ENCODE data around the gene ATG3. TPM values are rescaled to one million over a fixed set of nuclear protein-coding genes. Genes with fewer than 3 reads are reported as not detected.

ATG3 gene
- 54.6 and 55.2 TPM in 2 replicates for total RNA-seq (2014; rRNA removed; shearing (Covaris generic))

DNA sequence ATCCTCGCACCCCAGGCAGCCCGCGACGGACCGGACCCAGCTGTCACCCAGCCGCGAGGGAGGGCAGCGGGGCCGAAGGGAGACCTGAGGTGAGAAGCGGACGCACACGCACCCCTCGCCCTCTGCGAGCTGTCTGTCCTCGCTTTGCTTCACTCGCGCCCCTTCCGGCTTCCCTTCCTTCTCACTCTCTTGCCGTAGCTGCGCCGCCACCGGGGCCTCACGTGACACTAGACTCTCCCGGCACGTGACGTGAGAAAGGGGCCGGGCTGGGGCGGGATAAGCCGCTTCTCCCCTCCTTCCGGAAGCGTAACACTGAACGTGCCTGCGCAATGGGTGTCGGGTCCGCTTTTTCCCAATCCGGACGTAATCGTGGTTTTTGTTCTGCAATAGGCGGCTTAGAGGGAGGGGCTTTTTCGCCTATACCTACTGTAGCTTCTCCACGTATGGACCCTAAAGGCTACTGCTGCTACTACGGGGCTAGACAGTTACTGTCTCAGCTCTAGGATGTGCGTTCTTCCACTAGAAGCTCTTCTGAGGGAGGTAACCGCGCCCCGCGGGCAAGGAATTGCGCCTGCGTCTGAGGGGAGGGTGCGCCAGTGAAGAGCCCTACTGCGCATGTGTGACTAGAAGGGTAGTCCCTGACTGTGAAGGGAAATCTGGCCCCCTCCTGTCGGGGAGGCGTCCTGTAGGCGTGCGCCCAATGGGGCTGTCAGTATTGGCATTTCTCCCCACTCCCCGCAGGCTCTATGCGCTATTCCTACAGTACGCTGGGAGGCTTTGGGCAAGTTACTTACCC is at the start of gene ATG3, which contains the start of gene SLC35A5:
TSS of gene ATG3 (minus strand) at position 229 of the 796 bp plus-strand sequence. CDS start 434 bp downstream, outside the sequence.
TSS of gene SLC35A5 (plus strand) at position 312 of the 796 bp plus-strand sequence. CDS start 1,359 bp downstream, outside the sequence.
- Histone ChIP-seq H3K4me1 (no peaks in the 10 kb centered on the region; the same call in 1 of the 2 replicates), H3K27me3 (no peaks in the 10 kb centered on the region), H3K36me3 (peaks cover 8% of the 10 kb centered on the region; the same call in 1 of the 2 replicates), H3K27ac (peak within 1 kb of the TSS; percentile 80), H3K4me3 (peak within 1 kb of the TSS; percentile 80), H3K9me3 (replicated peaks) (no peaks in the 10 kb centered on the region)
- DNase-seq = peak; percentile 98

- no peak for DNase-seq
- H3K27me3 ChIP-seq = no peaks in the 10 kb centered on the region
- no peak overlapping the region for H3K27ac ChIP-seq
These were observed 48.4 kb upstream of the ATG3 start for GRCh38 chr3:112610121-112610520.

GRCh38 chr3:112607863-112608262 is 46.1 kb upstream of the ATG3 start:
- Histone ChIP-seq H3K36me3 (no peaks in the 10 kb centered on the region), H3K27ac (no peak overlapping the region), H3K4me1 (peaks cover 26% of the 10 kb centered on the region), H3K4me3 (no peak overlapping the region), H3K9me3 (replicated peaks) (no peaks in the 10 kb centered on the region), H3K27me3 (no peaks in the 10 kb centered on the region)
- peak in 1 of 2 experiments; percentile 6 for DNase-seq

More at GRCh38 chr3:112610121-112610520, 48.4 kb upstream of the ATG3 start:
- Histone ChIP-seq H3K4me3 (no peak overlapping the region), H3K4me1 (peaks cover 11% of the 10 kb centered on the region), H3K36me3 (no peaks in the 10 kb centered on the region), H3K9me3 (replicated peaks) (no peaks in the 10 kb centered on the region)

DNA sequence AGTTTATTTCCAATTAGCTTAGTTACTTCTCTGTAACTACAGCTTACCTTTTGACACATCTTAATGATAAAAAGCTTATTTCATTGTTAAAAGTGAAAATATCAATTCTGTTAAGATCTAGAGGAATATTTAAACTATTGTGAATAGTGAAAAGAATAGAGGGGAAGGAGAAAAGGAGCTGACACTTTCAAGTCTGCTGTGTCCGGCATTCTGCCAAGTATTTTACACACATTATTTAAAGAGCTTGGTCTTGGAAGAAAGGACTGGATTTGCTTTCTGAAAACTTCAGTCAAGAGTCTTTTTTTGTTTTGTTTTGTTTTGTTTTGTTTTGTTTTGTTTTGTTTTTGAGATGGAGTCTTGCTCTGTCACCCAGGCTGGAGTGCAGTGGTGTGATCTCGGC is 44.3 kb upstream of the ATG3 start:
- Histone ChIP-seq H3K27ac (peak overlapping the region; percentile 94; the same call in 1 of the 2 replicates), H3K9me3 (replicated peaks) (no peaks in the 10 kb centered on the region), H3K36me3 (no peaks in the 10 kb centered on the region), H3K27me3 (no peaks in the 10 kb centered on the region), H3K4me1 (peaks cover 26% of the 10 kb centered on the region), H3K4me3 (no peak overlapping the region)
- no peak for DNase-seq

- H3K27me3 ChIP-seq = no peaks in the 10 kb centered on the region
- peak overlapping the region; percentile 94 for H3K27ac ChIP-seq
- H3K4me1 ChIP-seq = peaks cover 26% of the 10 kb centered on the region
- peak; percentile 74 to 86 for DNase-seq
- H3K36me3 ChIP-seq = no peaks in the 10 kb centered on the region
- H3K9me3 ChIP-seq (replicated peaks) = no peaks in the 10 kb centered on the region
- H3K4me3 ChIP-seq = 0 out of 2 replicates have a peak overlapping the region, but pooled peaks have one; percentile 7
These were observed 43.5 kb upstream of the ATG3 start for GRCh38 chr3:112605285-112605684.

DNA sequence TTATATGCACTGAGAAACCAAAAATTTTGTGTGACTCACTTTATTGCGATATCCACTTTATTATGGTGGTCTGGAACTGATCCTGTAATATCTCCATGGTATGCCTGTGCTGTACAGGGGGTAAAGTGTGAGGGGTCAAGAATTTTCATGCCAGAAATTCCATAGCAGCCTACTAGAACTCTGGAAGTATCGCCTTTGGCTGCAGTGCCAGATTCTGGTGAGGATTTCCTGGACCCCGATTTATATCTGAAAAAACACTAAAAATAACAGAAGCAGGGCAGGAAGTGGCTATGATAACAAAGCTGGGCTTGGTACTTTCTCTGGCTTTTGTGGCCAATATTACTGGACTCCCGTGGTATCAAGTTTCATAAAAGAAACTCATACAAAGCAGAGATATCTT is 42.8 kb upstream of the ATG3 start:
- Histone ChIP-seq H3K4me1 (peaks cover 26% of the 10 kb centered on the region), H3K36me3 (no peaks in the 10 kb centered on the region), H3K9me3 (replicated peaks) (no peaks in the 10 kb centered on the region), H3K27ac (peak overlapping the region; percentile 94), H3K4me3 (no peak overlapping the region), H3K27me3 (no peaks in the 10 kb centered on the region)
- peak; percentile 71 to 75 for DNase-seq

GRCh38 chr3:112602217-112602838 is 40.6 kb upstream of the ATG3 start:
- Histone ChIP-seq H3K4me1 (peaks cover 22% of the 10 kb centered on the region), H3K27ac (no peak overlapping the region), H3K9me3 (replicated peaks) (no peaks in the 10 kb centered on the region), H3K27me3 (no peaks in the 10 kb centered on the region), H3K36me3 (no peaks in the 10 kb centered on the region), H3K4me3 (no peak overlapping the region)
- no peak for DNase-seq

DNA sequence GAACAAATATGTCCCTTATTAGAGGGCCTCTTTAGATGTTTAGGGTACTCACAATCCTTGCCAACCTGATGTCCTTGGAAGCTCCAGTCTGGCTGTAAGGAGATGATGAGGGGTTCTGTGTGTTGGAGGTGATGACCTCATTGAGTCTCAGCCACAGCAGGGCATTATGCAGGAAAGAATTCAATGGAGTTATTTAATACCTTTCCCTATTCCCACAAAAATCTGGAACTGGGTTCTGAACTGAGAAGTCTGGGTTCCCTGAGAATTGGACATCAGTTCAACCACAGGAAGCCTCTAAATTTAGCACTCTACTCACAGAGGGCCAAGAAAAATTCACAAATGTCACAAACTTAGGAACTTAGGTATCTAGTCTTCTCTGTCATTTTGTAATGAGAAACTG is 37.0 kb upstream of the ATG3 start:
- Histone ChIP-seq H3K4me3 (no peak overlapping the region), H3K27me3 (no peaks in the 10 kb centered on the region), H3K9me3 (replicated peaks) (no peaks in the 10 kb centered on the region), H3K36me3 (peaks cover 5% of the 10 kb centered on the region), H3K4me1 (peaks cover 1% of the 10 kb centered on the region), H3K27ac (no peak overlapping the region)
- peak in 1 of 2 experiments; percentile 9 for DNase-seq

DNA sequence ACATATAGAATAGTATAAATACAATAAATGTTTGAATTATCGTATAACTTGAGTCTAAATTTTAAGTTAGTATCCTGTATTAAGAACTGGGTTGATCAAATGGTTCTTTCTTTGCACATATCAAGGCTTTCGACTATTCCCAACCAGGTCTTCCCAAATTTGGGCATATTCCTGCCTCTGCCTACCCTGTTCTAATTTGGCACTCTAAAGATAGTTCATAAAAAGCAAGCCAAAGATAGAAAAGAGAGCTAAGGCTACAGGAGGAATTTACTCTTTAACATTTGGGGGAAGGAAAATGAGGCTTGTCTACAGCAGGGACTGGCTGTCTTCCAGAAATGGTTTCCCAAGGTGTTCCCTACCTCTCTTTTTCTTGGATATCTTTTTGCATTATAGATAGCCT is 36.2 kb upstream of the ATG3 start:
- Histone ChIP-seq H3K9me3 (replicated peaks) (no peaks in the 10 kb centered on the region), H3K4me3 (no peak overlapping the region), H3K36me3 (peaks cover 5% of the 10 kb centered on the region), H3K27ac (no peak overlapping the region), H3K27me3 (no peaks in the 10 kb centered on the region), H3K4me1 (no peaks in the 10 kb centered on the region)
- no peak for DNase-seq

GRCh38 chr3:112594856-112595255 is 33.1 kb upstream of the ATG3 start:
- DNase-seq = no peak

DNA sequence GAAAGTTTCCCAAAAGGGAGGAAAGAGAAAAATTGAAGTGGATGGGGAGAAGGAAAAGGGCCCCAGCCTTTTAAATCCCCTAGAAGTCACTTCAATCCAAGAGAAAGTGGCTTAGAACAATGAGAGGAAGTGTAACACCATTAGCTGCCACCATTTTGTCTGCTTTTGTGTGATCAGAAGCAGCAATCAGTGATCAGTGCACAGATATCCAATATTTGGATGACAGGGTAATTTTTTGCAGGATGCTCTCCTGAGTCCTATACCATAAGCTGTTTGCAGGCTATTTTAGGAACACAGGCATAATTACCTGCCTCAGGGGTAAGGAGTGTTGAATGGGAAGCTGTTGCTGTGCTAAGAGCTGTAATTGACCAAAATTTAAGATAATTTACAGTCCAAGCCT is 31.5 kb upstream of the ATG3 start:
- no peak for DNase-seq
- H3K9me3 ChIP-seq (replicated peaks) = no peaks in the 10 kb centered on the region
- peaks cover 5% of the 10 kb centered on the region for H3K36me3 ChIP-seq
- H3K27ac ChIP-seq = no peak overlapping the region
- no peaks in the 10 kb centered on the region for H3K4me1 ChIP-seq
- no peak overlapping the region for H3K4me3 ChIP-seq
- H3K27me3 ChIP-seq = no peaks in the 10 kb centered on the region

More at GRCh38 chr3:112594856-112595255, 33.1 kb upstream of the ATG3 start:
- no peaks in the 10 kb centered on the region for H3K27me3 ChIP-seq
- H3K36me3 ChIP-seq = peaks cover 5% of the 10 kb centered on the region
- no peak overlapping the region for H3K4me3 ChIP-seq
- no peaks in the 10 kb centered on the region for H3K4me1 ChIP-seq
- H3K27ac ChIP-seq = no peak overlapping the region
- no peaks in the 10 kb centered on the region for H3K9me3 ChIP-seq (replicated peaks)

DNA sequence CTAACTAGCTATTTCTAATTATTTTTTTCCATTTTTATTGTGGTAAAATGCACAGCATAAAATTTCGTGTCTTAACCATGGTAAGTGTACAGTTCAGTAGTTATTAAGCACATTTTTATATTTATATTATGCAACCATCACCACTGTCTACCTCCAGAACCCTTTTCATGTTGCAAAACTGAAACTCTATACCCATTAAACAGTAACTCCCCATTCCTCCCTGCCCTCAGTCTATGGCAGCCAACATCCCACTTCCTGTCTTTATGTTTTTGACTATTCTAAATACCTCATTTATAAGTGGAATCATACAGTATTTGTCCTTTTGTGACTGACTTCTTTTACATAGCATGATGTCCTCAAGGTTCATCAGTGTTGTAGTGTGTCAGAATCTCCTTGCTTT is 25.6 kb upstream of the ATG3 start:
- Histone ChIP-seq H3K27me3 (no peaks in the 10 kb centered on the region), H3K36me3 (peaks cover 10% of the 10 kb centered on the region; the same call in 1 of the 2 replicates), H3K4me1 (no peaks in the 10 kb centered on the region), H3K4me3 (no peak overlapping the region), H3K9me3 (replicated peaks) (no peaks in the 10 kb centered on the region), H3K27ac (no peak overlapping the region)
- DNase-seq = no peak

DNA sequence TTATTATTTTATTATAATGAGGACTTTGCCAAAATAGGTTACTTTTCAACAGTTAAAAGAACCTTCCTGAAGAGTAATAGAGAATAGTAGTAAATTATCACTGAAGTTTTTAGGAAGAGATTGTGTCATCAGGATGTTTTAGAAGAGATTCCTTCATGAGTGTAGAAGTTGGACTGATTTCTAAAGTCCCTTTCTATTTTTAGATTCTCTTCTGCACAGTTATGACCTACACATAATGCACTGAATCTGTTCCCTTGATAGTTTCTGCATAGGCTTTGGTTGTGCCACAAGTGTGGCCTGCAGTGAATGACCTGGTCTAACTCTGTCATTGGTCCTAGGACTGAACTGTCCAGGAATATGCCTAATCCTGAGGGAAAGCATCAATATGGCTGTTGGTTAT is 24.0 kb upstream of the ATG3 start:
- H3K9me3 ChIP-seq (replicated peaks) = no peaks in the 10 kb centered on the region

GRCh38 chr3:112583105-112583504 is 21.3 kb upstream of the ATG3 start:
- H3K4me3 ChIP-seq = no peak overlapping the region
- H3K36me3 ChIP-seq = peaks cover 14% of the 10 kb centered on the region
- H3K9me3 ChIP-seq (replicated peaks) = no peaks in the 10 kb centered on the region

More for the DNA sequence above, 24.0 kb upstream of the ATG3 start:
- no peaks in the 10 kb centered on the region for H3K4me1 ChIP-seq
- H3K27ac ChIP-seq = no peak overlapping the region
- H3K27me3 ChIP-seq = no peaks in the 10 kb centered on the region
- DNase-seq = no peak
- H3K36me3 ChIP-seq = peaks cover 10% of the 10 kb centered on the region; the same call in 1 of the 2 replicates
- no peak overlapping the region for H3K4me3 ChIP-seq

GRCh38 chr3:112582244-112582874 is 20.6 kb upstream of the ATG3 start:
- Histone ChIP-seq H3K36me3 (peaks cover 14% of the 10 kb centered on the region), H3K9me3 (replicated peaks) (no peaks in the 10 kb centered on the region)
- DNase-seq = peak; percentile 29 to 68

More at GRCh38 chr3:112583105-112583504, 21.3 kb upstream of the ATG3 start:
- no peak for DNase-seq
- H3K4me1 ChIP-seq = no peaks in the 10 kb centered on the region
- H3K27ac ChIP-seq = no peak overlapping the region
- H3K27me3 ChIP-seq = no peaks in the 10 kb centered on the region

More at GRCh38 chr3:112582244-112582874, 20.6 kb upstream of the ATG3 start:
- no peaks in the 10 kb centered on the region for H3K27me3 ChIP-seq
- no peak overlapping the region for H3K4me3 ChIP-seq
- H3K27ac ChIP-seq = no peak overlapping the region
- no peaks in the 10 kb centered on the region for H3K4me1 ChIP-seq
